Memory B cell (primary cell): Measurements from ENCODE around the gene CLTCL1.
"Not testable (repeated sequence)": the region's sequence is repeated elsewhere in the genome, so short reads cannot be mapped to it uniquely, and the experiment has no call there.

Experiments used
- ATAC-seq: fragments of 150-1000 bp; cut with Tn5 transposase; 2 replicates; pipeline ENCODE4 v1.10.0; 2021; ENCODE audit warnings: low read depth, mild to moderate bottlenecking, moderate library complexity
- DNase-seq, 2 donors: peaks; one replicate each; pipeline ENCODE4 v3.0.0; 2022; ENCODE audit warnings: low spot score in 2 of 2
- H3K27ac Mint-ChIP-seq: one replicate; pipeline ENCODE4 v1.8.0; 2022; ENCODE audit warnings: mild to moderate bottlenecking, moderate library complexity, mixed read lengths
- H3K27me3 Mint-ChIP-seq: one replicate; pipeline ENCODE4 v1.8.0; 2022; ENCODE audit warnings: mixed read lengths
- H3K36me3 Mint-ChIP-seq: one replicate; pipeline ENCODE4 v1.8.0; 2022; ENCODE audit warnings: mild to moderate bottlenecking, mixed read lengths
- H3K4me1 Mint-ChIP-seq: one replicate; pipeline ENCODE4 v1.8.0; 2022; ENCODE audit warnings: mixed read lengths
- H3K4me3 Mint-ChIP-seq: one replicate; pipeline ENCODE4 v1.8.0; 2022; ENCODE audit warnings: mild to moderate bottlenecking, moderate library complexity, mixed read lengths
- H3K9me3 Mint-ChIP-seq: one replicate; pipeline ENCODE4 v1.8.0; 2022; ENCODE audit warnings: mixed read lengths

The CLTCL1 gene

DNA sequence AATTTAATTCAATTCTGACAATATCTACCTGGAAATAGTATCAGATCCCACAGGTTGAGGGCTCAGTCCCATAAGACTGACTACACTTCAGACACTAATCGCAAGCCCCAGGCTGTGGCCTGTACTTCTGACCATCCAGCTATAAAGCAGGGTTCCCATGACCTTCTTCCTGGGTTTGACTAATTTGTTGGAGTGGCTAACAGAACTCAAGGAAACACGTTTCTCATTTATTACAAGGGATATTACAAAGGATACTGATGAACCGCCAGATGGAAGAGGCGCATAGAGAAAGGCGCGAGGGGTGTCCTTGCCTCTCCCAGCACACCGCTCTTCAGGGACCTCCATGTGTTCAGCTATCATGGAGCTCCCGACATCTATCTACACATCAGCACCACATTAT, 13.7 kb downstream of the CLTCL1 start:
- ATAC-seq: no peak
- Mint-ChIP-seq H3K4me3 (no peak overlapping the region), H3K4me1 (no peaks in the 10 kb centered on the region), H3K9me3 (no peaks in the 10 kb centered on the region), H3K36me3 (no peaks in the 10 kb centered on the region), H3K27ac (no peak overlapping the region), H3K27me3 (peaks cover 5% of the 10 kb centered on the region)
- no peak for DNase-seq

DNA sequence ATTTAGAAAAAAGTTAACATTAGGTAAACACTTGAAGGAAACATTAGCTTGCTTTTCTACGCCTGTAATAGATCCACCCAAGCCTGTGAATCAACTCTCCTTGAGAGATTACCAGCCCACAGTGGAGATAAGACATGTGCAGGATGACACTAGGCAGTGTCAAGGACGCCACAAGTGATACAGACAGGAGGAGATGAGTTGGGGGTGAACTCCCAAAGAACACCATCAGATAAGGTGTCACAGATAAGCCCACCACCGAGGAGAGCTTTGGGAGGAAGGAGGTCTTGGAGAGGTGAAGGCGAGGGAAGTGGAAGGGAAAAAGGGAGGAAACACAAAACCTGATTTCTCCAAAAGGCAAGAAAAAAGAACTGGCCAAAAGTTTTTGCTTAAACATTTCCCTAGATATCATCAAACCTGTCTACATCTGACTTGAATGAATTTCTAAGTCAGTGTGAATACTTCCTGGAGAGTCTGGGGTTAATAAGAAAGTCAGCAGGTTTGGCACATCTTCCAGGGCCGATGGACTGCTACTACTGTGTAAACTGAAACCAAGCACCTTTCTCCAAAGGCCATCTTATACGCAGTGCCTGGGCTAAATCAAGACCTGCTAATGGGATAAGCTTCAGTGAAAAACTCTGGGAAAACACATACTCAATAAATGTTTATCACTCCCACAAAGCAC, 15.5 kb downstream of the CLTCL1 start:
- Mint-ChIP-seq H3K4me1 (no peaks in the 10 kb centered on the region), H3K36me3 (no peaks in the 10 kb centered on the region), H3K27me3 (peaks cover 5% of the 10 kb centered on the region), H3K27ac (no peak overlapping the region), H3K4me3 (no peak overlapping the region), H3K9me3 (no peaks in the 10 kb centered on the region)
- DNase-seq (no peak), ATAC-seq (no peak)

DNA sequence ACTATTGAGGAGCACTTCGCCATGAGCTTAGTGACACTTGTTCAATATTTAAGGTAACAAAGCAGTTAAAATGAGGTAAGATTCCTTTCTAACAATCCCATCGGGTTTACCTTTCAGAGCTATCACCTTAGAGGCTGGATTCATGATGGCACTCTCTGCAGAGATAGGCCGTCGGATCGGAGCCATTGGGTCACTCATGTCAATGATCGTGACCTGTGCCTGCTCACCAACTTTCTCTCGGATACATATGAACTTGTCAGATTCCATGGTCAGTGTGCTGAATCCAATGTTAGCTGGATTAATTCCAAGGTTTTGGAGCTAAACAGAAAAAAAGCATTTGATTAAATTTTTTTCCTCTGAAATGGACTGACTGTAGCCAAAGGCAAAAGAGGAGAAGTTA, 16.0 kb downstream of the CLTCL1 start:
- Mint-ChIP-seq H3K9me3 (no peaks in the 10 kb centered on the region), H3K27ac (no peak overlapping the region), H3K4me3 (no peak overlapping the region), H3K4me1 (no peaks in the 10 kb centered on the region), H3K27me3 (peaks cover 5% of the 10 kb centered on the region), H3K36me3 (no peaks in the 10 kb centered on the region)
- DNase-seq (no peak), ATAC-seq (no peak)

DNA sequence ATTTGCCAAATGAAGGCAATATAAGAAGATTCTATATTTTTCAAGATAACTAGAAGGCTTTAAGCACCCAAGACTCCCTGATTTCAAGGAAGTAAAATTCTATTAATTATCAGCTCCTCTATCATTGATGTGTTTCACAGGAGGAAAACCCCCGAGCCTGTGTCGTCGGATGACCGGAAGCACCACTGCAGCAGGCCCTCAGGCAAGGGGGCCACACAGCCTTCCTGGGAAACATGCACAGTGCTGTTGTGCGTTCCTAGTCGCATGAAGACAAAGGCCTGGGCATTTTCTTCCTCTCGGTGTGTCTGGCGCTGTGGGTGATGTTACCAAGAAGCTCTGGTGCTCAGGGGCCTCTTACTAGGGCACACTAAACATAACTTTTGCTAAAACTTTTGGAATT, 16.4 kb downstream of the CLTCL1 start:
- DNase-seq (no peak), ATAC-seq (no peak)
- Mint-ChIP-seq H3K27ac (no peak overlapping the region), H3K9me3 (no peaks in the 10 kb centered on the region), H3K36me3 (no peaks in the 10 kb centered on the region), H3K4me3 (no peak overlapping the region), H3K4me1 (no peaks in the 10 kb centered on the region), H3K27me3 (peaks cover 5% of the 10 kb centered on the region)

DNA sequence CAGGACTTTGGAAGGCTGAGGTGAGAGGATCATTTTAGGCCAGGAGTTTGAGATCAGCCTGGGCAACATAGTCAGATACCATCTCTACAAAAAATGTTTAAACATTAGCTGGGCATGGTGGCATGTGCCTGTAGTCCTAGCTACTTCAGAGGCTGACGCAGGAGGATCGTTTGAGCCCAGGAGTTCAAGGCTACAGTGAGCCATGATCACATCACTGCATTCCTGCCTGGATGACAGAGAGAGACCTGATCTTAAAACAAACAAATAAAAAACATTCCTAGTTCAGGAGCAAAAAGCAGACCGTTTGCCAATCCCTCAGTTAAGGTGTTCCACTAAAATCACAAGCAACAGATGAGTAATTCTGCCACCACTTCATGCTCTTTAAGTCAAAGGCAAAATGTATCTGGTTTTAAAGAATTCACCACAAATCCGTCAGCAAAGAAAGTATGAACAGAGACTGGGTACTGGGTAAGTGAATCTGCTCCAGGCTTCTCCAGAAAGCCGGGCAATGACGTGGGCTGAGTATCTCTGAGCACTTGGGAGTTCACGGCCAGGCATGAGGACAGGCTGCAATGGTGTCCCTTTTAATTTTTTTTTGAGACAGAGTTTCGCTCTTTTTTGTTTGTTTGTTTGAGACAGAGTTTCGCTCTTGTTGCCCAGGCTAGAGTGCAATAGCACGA, 19.5 kb downstream of the CLTCL1 start:
- no peaks in the 10 kb centered on the region for H3K36me3 Mint-ChIP-seq
- ATAC-seq: no peak
- no peak overlapping the region for H3K4me3 Mint-ChIP-seq
- H3K27ac Mint-ChIP-seq: no peak overlapping the region
- DNase-seq: no peak
- no peaks in the 10 kb centered on the region for H3K4me1 Mint-ChIP-seq
- H3K27me3 Mint-ChIP-seq: peaks cover 3% of the 10 kb centered on the region
- H3K9me3 Mint-ChIP-seq: no peaks in the 10 kb centered on the region

DNA sequence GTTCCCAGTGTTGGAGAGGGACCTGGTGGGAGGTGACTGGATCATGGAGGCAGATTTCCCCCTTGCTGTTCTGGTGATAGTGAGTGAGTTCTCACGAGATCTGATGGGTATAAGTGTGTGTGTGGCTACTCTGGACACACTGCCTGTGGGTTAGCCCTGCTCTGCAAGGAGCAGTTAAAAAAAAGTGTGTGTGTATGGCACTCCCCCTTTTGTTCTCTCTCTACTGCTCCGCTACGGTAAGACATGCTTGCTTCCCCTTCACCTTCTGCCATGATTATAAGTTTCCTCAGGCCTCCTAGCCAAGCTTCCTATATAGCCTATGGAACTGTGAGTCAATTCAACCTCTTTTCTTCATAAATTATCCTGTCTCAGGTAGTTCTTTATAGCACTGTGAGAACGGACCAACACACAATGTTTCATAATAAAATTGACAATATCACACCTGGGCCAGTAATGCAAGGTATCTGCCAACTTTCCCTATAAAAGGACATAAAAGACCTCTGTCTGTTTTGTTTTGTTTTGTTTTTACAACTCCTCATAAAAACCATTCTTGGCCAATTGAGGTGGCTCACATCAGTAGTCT, 20.2 kb downstream of the CLTCL1 start:
- no peak overlapping the region for H3K4me3 Mint-ChIP-seq

DNA sequence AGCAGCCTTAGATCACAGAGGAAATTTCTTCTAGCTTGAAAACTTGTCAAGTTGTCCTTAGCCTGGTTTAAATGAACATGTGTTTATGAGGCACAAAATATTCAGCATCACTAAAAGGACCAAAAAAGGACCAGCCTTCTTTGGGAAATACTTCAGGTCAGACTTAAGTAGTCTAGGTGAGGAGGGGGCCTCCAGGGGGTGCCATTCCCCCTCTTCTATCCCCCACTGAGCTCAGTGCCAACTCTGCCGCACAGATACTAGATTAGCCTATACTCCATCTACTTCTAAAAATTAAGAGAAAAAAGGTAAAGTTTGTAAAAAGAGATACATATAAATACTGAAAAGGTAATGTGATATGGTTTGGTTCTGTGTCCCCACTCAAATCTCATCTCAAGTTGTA, 20.6 kb downstream of the CLTCL1 start:
- Mint-ChIP-seq H3K9me3 (peaks cover 9% of the 10 kb centered on the region), H3K27ac (no peak overlapping the region), H3K4me1 (no peaks in the 10 kb centered on the region), H3K27me3 (peaks cover 4% of the 10 kb centered on the region), H3K36me3 (peaks cover 3% of the 10 kb centered on the region), H3K4me3 (no peak overlapping the region)
- ATAC-seq (no peak), DNase-seq (no peak)

More for the DNA sequence above, 20.2 kb downstream of the CLTCL1 start:
- Mint-ChIP-seq H3K4me1 (no peaks in the 10 kb centered on the region), H3K9me3 (peaks cover 5% of the 10 kb centered on the region), H3K36me3 (no peaks in the 10 kb centered on the region), H3K27me3 (peaks cover 5% of the 10 kb centered on the region), H3K27ac (no peak overlapping the region)
- ATAC-seq: no peak
- DNase-seq: no peak

DNA sequence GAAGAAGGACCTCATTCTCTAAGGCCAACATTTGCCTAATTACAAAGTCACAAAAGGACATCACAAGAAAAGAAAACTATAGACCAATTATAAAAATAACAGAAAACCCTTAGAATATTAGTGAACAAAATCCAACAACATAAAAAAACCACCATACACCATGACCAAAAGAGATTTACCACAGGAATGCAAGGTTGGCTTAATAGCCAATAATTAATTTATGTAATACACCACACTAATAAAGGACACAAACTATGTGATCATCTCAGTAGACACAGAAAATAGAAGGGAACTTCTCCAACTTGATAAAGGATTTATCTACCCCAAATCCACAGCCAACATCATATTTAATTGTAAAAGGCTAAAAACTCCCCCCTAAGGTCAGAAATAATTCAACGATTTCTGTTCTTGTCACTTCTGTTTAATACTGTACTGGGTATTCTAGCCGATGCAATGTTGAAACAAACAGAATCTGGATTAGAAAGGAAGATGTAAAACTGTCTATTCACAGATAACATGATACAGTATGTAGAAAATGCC, 24.9 kb downstream of the CLTCL1 start:
- no peak for DNase-seq
- Mint-ChIP-seq H3K4me3 (no peak overlapping the region), H3K27ac (no peak overlapping the region), H3K36me3 (peaks cover 4% of the 10 kb centered on the region), H3K27me3 (peaks cover 3% of the 10 kb centered on the region), H3K9me3 (peaks cover 10% of the 10 kb centered on the region), H3K4me1 (no peaks in the 10 kb centered on the region)
- no peak for ATAC-seq

DNA sequence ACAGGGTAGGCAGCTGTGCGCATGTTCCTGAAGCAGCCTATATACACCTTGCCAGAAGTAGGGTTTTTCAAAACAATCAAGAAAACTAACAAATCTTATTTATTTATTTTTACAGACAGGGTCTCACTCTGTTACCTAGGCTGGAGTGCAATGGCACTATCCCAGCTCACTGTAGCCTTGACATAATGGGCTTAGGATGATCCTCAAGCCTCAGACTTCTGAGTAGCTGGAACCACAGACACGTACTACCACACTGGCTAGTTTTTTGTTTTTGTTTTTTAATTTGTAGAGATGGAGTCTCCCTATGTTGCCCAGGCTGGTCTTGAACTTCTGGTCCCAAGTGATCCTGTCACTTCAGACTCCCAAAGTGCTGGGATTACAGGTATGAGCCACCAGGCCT, 25.7 kb downstream of the CLTCL1 start:
- no peak overlapping the region for H3K27ac Mint-ChIP-seq
- H3K4me3 Mint-ChIP-seq: no peak overlapping the region
- DNase-seq (no peak), ATAC-seq (no peak)
- H3K36me3 Mint-ChIP-seq: peaks cover 4% of the 10 kb centered on the region
- no peaks in the 10 kb centered on the region for H3K4me1 Mint-ChIP-seq
- peaks cover 10% of the 10 kb centered on the region for H3K9me3 Mint-ChIP-seq
- peaks cover 4% of the 10 kb centered on the region for H3K27me3 Mint-ChIP-seq

DNA sequence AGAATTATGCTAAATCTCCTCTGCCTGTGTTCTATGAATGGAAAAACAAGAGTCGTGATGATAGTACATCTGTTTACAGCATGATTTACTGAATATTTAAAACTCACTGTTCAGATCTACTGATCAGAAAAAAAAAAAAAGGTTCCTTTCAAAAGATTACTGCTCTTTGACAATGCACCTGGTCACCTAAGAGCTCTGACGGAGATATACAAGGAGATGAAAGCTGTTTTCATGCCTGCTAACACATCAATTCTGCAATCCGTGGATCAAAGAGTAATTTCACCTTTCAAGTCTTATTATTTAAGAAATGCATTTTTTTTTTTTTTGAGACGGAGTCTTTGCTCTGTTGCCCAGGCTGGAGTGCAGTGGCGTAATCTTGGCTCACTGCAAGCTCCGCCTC, 30.7 kb downstream of the CLTCL1 start:
- Mint-ChIP-seq H3K36me3 (peaks cover under 1% of the 10 kb centered on the region), H3K4me3 (no peak overlapping the region), H3K27ac (no peak overlapping the region), H3K27me3 (peaks cover 2% of the 10 kb centered on the region), H3K4me1 (peaks cover 4% of the 10 kb centered on the region), H3K9me3 (peaks cover under 1% of the 10 kb centered on the region)
- ATAC-seq: no peak
- DNase-seq: no peak

DNA sequence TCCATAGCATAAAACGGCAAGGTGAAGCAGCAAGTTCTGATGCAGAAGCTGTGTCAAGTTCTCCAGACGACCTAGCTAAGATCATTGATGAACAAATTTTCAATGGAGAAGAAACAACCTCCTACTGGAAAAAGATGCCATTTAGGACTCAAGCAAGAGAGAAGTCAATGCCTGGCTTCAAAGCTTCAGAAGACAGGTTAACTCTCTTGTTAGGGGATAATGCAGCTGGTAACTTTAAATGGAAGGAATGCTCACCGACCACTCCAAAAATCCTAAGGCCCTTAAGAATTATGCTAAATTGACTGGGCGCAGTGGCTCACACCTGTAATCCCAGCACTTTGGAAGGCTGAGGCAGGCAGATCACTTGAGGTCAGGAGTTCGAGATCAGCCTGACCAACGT, 31.3 kb downstream of the CLTCL1 start:
- H3K4me1 Mint-ChIP-seq: peaks cover 4% of the 10 kb centered on the region
- no peaks in the 10 kb centered on the region for H3K36me3 Mint-ChIP-seq
- no peaks in the 10 kb centered on the region for H3K9me3 Mint-ChIP-seq
- H3K27ac Mint-ChIP-seq: no peak overlapping the region
- DNase-seq (no peak), ATAC-seq (no peak)
- H3K27me3 Mint-ChIP-seq: peaks cover 2% of the 10 kb centered on the region
- H3K4me3 Mint-ChIP-seq: no peak overlapping the region

DNA sequence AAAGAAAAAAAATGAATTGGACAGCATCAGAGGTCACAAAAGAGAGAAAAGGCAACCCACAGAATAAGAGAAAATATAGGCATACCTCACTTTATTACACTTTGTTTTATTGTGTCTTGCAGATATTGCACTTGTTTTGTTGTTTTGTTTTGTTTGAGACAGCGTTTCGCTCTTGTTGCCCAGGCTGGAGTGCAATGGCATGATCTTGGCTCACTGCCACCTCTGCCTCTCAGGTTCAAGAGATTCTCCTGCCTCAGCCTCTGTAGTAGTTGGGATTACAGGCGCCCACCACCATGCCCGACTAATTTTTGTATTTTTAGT, 32.6 kb downstream of the CLTCL1 start:
- H3K36me3 Mint-ChIP-seq, H3K27me3 Mint-ChIP-seq, H3K4me3 Mint-ChIP-seq, ATAC-seq, H3K9me3 Mint-ChIP-seq, DNase-seq, H3K27ac Mint-ChIP-seq, H3K4me1 Mint-ChIP-seq: not testable (repeated sequence)

DNA sequence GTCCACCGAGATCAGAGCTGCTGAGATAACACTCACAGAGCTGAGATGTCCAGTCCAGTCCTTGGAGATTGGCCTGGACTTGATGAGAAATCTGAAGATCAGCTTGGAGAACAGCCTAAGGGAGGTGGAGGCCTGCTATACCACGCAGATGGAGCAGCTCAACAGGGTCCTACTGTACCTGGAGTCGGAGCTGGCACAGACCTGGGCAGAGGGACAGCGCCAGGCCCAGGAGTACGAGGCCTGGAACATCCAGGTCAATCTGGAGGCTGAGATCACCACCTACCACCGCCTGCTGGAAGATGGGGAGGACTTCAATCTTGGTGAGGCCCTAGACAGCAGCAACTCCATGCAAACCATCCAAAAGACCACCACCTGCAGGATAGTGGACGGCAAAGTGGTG, 33.1 kb downstream of the CLTCL1 start:
- H3K36me3 Mint-ChIP-seq: no peaks in the 10 kb centered on the region
- no peak overlapping the region for H3K27ac Mint-ChIP-seq
- H3K9me3 Mint-ChIP-seq: peaks cover 2% of the 10 kb centered on the region
- no peak overlapping the region for H3K4me3 Mint-ChIP-seq
- no peak for ATAC-seq
- H3K4me1 Mint-ChIP-seq: peaks cover 4% of the 10 kb centered on the region
- H3K27me3 Mint-ChIP-seq: peaks cover 2% of the 10 kb centered on the region
- DNase-seq: no peak

DNA sequence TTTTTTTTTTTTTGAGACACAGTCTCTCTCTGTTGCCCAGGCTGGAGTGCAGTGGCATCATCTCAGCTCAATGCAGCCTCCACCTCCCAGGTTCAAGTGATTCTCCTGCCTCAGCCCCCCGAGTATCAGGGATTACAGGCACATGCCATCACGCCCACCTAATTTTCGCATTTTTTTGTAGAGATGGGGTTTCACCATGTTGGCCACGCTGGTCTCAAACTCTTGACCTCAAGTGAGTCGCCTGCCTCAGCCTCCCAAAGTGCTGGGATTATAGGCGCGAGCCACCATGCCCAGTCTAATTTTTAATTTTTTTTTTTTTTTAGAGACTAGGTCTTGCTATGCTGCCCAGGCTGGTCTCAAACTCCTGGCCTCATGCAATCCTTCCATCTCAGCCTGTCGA, 35.2 kb downstream of the CLTCL1 start:
- DNase-seq, ATAC-seq, H3K27ac Mint-ChIP-seq, H3K36me3 Mint-ChIP-seq, H3K27me3 Mint-ChIP-seq, H3K4me3 Mint-ChIP-seq, H3K4me1 Mint-ChIP-seq, H3K9me3 Mint-ChIP-seq: not testable (repeated sequence)
